ENCODE data around the gene GOLGA6L2.

GOLGA6L2 gene, protein sequence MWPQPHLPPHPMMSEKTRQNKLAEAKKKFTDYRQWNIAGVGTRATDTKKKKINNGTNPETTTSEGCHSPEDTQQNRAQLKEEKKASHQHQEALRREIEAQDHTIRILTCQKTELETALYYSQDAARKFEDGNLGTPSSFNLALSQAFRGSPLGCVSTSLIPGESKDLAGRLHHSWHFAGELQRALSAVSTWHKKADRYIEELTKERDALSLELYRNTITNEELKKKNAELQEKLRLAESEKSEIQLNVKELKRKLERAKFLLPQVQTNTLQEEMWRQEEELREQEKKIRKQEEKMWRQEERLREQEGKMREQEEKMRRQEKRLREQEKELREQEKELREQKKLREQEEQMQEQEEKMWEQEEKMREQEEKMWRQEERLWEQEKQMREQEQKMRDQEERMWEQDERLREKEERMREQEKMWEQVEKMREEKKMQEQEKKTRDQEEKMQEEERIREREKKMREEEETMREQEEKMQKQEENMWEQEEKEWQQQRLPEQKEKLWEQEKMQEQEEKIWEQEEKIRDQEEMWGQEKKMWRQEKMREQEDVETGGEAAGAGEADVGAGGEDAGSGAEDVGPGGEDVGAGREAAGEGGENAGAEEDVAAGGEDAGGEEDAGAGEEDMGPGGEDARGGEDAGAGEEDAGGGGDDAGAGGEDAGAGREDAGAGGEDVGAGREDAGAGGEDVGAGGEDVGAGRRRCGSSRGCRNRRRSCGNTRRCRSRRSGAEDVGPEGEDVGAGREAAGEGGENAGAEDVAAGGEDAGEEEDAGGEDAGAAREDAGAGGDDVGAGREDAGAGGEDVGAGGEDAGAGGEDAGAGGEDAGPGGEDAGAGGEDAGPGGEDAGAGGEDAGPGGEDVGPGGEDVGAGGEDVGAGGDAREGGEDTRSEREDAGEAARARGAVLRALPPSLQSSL

DNA sequence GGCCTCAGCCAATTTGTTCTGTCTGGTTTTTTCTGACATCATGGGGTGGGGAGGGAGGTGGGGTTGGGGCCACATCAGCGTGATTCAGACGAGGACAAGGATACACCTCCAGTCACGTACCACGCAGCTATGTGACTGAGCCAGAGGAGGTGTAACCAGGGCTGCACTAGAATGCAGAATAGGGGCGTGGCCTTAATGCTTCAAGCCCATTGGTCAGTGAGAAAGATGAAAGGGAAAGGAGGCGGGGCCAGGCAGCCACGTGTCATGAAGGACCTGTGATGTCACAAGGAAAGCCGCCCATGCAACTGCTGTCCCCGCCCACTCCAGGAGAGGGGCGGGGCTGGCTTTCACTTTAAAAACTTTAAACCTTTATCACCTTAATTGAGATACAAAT is at the start of gene GOLGA6L2:
TSS of gene GOLGA6L2 (minus strand) at position 137 of the 394 bp plus-strand sequence. CDS start at position 75, 62 bp downstream.
- no peaks in the 10 kb centered on the region for H3K9me3 ChIP-seq (ENCODE audit: control insufficient read depth in 1 of 2, low read length in 2 of 2)
- no peaks in the 10 kb centered on the region for H3K36me3 ChIP-seq (ENCODE audit: control insufficient read depth in 1 of 2, insufficient read depth in 2 of 2, low read length in 2 of 2)
- H3K27ac ChIP-seq (ENCODE audit: low read depth, low read length), result no peak within 1 kb of the TSS

DNA sequence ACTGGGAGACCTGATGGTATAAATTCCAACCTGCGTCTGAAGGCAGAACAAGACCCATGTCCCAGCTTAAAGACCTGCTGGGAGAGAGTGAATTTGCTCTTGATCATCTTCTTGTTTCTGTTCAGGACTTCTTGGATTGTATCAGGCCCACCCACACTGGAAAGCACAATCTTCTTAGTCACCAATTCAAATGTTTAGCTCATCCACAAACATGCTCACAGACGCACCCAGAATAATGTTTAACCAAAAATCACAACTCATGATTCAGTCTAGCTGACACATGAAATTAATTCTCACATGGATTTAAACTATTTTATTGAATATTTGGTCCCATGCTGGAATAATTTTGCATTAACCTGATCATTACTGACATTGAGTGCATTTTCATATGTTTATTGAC is 37.8 kb upstream of the GOLGA6L2 start:
- H3K9me3 ChIP-seq (ENCODE audit: control insufficient read depth in 1 of 2, low read length in 2 of 2), result no peaks in the 10 kb centered on the region
- H3K4me3 ChIP-seq (ENCODE audit: low read depth in 1 of 2, low read length in 2 of 2), result no peak overlapping the region
- no peaks in the 10 kb centered on the region for H3K36me3 ChIP-seq (ENCODE audit: control insufficient read depth in 1 of 2, insufficient read depth in 2 of 2, low read length in 2 of 2)
- H3K27me3 ChIP-seq (ENCODE audit: control insufficient read depth in 1 of 2, insufficient read depth in 2 of 2, low read length in 2 of 2), result no peaks in the 10 kb centered on the region
- no peak overlapping the region for H3K27ac ChIP-seq (ENCODE audit: low read depth, low read length)
- H3K9ac ChIP-seq (ENCODE audit: low read depth in 1 of 2, low read length in 2 of 2), result no peak overlapping the region
- no peaks in the 10 kb centered on the region for H3K4me1 ChIP-seq (ENCODE audit: control insufficient read depth in 1 of 2, insufficient read depth in 2 of 2, low read length in 2 of 2)

More for the DNA sequence above, at the start of gene GOLGA6L2:
- Histone ChIP-seq H3K27me3 (ENCODE audit: control insufficient read depth in 1 of 2, insufficient read depth in 2 of 2, low read length in 2 of 2) (no peaks in the 10 kb centered on the region), H3K4me1 (ENCODE audit: control insufficient read depth in 1 of 2, insufficient read depth in 2 of 2, low read length in 2 of 2) (no peaks in the 10 kb centered on the region), H3K9ac (ENCODE audit: low read depth in 1 of 2, low read length in 2 of 2) (no peak within 1 kb of the TSS), H3K4me3 (ENCODE audit: low read depth in 1 of 2, low read length in 2 of 2) (no peak within 1 kb of the TSS)

DNA sequence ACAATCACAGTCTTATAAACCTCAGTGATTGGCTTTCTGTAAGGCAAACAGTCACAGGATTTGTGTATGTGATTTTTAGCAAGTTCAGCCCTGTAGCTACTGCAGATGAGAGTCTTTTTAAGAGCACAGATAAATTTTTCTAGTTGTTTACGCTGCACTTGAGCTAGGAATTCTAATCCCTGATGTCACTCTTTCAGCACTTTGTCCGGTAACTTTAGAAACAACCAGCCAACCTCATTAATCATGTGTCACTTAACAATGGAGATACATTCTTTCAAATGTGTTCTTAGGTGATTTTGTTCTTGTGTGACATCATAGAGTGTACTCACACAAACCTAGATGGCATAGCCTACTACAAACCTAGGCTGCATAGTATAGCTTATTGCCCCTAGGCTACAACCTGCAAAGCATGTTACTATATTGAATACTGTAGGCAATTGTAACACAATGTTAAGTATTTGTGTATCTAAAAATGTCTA is 36.8 kb upstream of the GOLGA6L2 start:
- no peaks in the 10 kb centered on the region for H3K9me3 ChIP-seq (ENCODE audit: control insufficient read depth in 1 of 2, low read length in 2 of 2)
- no peak overlapping the region for H3K9ac ChIP-seq (ENCODE audit: low read depth in 1 of 2, low read length in 2 of 2)
- H3K36me3 ChIP-seq (ENCODE audit: control insufficient read depth in 1 of 2, insufficient read depth in 2 of 2, low read length in 2 of 2), result no peaks in the 10 kb centered on the region
- no peaks in the 10 kb centered on the region for H3K4me1 ChIP-seq (ENCODE audit: control insufficient read depth in 1 of 2, insufficient read depth in 2 of 2, low read length in 2 of 2)
- no peak overlapping the region for H3K4me3 ChIP-seq (ENCODE audit: low read depth in 1 of 2, low read length in 2 of 2)
- H3K27me3 ChIP-seq (ENCODE audit: control insufficient read depth in 1 of 2, insufficient read depth in 2 of 2, low read length in 2 of 2), result no peaks in the 10 kb centered on the region
- no peak overlapping the region for H3K27ac ChIP-seq (ENCODE audit: low read depth, low read length)

- Histone ChIP-seq H3K27me3 (ENCODE audit: control insufficient read depth in 1 of 2, insufficient read depth in 2 of 2, low read length in 2 of 2) (no peaks in the 10 kb centered on the region), H3K9me3 (ENCODE audit: control insufficient read depth in 1 of 2, low read length in 2 of 2) (no peaks in the 10 kb centered on the region), H3K9ac (ENCODE audit: low read depth in 1 of 2, low read length in 2 of 2) (no peak overlapping the region), H3K4me1 (ENCODE audit: control insufficient read depth in 1 of 2, insufficient read depth in 2 of 2, low read length in 2 of 2) (no peaks in the 10 kb centered on the region), H3K36me3 (ENCODE audit: control insufficient read depth in 1 of 2, insufficient read depth in 2 of 2, low read length in 2 of 2) (no peaks in the 10 kb centered on the region), H3K27ac (ENCODE audit: low read depth, low read length) (no peak overlapping the region), H3K4me3 (ENCODE audit: low read depth in 1 of 2, low read length in 2 of 2) (no peak overlapping the region)
Observed at GRCh38 chr15:23482764-23483489, 35.9 kb upstream of the GOLGA6L2 start.

- H3K4me1 ChIP-seq (ENCODE audit: control insufficient read depth in 1 of 2, insufficient read depth in 2 of 2, low read length in 2 of 2), result no peaks in the 10 kb centered on the region
- no peak overlapping the region for H3K4me3 ChIP-seq (ENCODE audit: low read depth in 1 of 2, low read length in 2 of 2)
- H3K27me3 ChIP-seq (ENCODE audit: control insufficient read depth in 1 of 2, insufficient read depth in 2 of 2, low read length in 2 of 2), result no peaks in the 10 kb centered on the region
- H3K36me3 ChIP-seq (ENCODE audit: control insufficient read depth in 1 of 2, insufficient read depth in 2 of 2, low read length in 2 of 2), result no peaks in the 10 kb centered on the region
- H3K9ac ChIP-seq (ENCODE audit: low read depth in 1 of 2, low read length in 2 of 2), result no peak overlapping the region
- no peak overlapping the region for H3K27ac ChIP-seq (ENCODE audit: low read depth, low read length)
- no peaks in the 10 kb centered on the region for H3K9me3 ChIP-seq (ENCODE audit: control insufficient read depth in 1 of 2, low read length in 2 of 2)
Observed at GRCh38 chr15:23482228-23482627, 35.2 kb upstream of the GOLGA6L2 start.

DNA sequence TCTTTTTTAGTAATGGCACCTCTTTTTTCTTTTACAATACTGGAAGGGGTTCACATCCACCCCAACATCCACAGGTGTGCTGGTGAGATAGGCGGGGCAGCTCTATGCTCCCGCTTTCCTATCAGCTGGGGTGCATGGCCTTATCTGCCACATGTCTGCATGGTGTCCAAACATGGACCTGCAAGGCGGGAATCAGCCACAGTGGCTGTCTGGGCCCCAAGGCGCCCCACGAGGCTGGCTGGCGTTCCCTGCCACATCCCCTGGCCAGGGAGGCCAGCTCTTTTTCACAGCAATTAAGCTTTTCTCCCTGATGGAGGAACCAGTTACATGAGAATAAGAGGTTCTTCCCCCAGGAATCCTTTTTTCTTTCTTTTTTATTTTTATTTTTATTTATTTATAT is 30.9 kb upstream of the GOLGA6L2 start:
- Histone ChIP-seq H3K36me3 (ENCODE audit: control insufficient read depth in 1 of 2, insufficient read depth in 2 of 2, low read length in 2 of 2) (no peaks in the 10 kb centered on the region), H3K9me3 (ENCODE audit: control insufficient read depth in 1 of 2, low read length in 2 of 2) (no peaks in the 10 kb centered on the region), H3K4me3 (ENCODE audit: low read depth in 1 of 2, low read length in 2 of 2) (no peak overlapping the region)

DNA sequence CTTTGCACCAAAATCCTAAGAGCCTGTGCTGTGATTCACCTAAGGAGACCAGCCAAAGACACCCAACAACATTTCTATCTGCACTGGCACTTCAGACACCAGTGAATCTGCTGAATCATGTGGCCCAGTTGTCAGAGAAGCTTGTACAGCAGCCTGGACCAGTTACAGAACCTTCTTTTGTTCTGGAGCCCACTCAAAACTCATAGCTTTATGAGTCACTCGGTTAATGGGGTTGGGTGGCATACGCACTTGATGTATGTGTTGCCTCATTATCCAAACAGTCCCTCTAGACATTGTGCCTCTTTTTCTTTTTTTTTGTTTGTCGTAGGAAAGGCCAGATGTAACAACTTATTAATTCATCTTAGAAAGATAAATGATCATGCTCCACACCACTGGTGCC is 25.6 kb upstream of the GOLGA6L2 start:
- Histone ChIP-seq H3K27me3 (ENCODE audit: control insufficient read depth in 1 of 2, insufficient read depth in 2 of 2, low read length in 2 of 2) (no peaks in the 10 kb centered on the region), H3K4me3 (ENCODE audit: low read depth in 1 of 2, low read length in 2 of 2) (no peak overlapping the region), H3K36me3 (ENCODE audit: control insufficient read depth in 1 of 2, insufficient read depth in 2 of 2, low read length in 2 of 2) (no peaks in the 10 kb centered on the region), H3K27ac (ENCODE audit: low read depth, low read length) (no peak overlapping the region), H3K9ac (ENCODE audit: low read depth in 1 of 2, low read length in 2 of 2) (no peak overlapping the region), H3K4me1 (ENCODE audit: control insufficient read depth in 1 of 2, insufficient read depth in 2 of 2, low read length in 2 of 2) (no peaks in the 10 kb centered on the region), H3K9me3 (ENCODE audit: control insufficient read depth in 1 of 2, low read length in 2 of 2) (no peaks in the 10 kb centered on the region)

More for the DNA sequence above, 30.9 kb upstream of the GOLGA6L2 start:
- H3K9ac ChIP-seq (ENCODE audit: low read depth in 1 of 2, low read length in 2 of 2), result no peak overlapping the region
- H3K27ac ChIP-seq (ENCODE audit: low read depth, low read length), result no peak overlapping the region
- no peaks in the 10 kb centered on the region for H3K27me3 ChIP-seq (ENCODE audit: control insufficient read depth in 1 of 2, insufficient read depth in 2 of 2, low read length in 2 of 2)
- H3K4me1 ChIP-seq (ENCODE audit: control insufficient read depth in 1 of 2, insufficient read depth in 2 of 2, low read length in 2 of 2), result no peaks in the 10 kb centered on the region

DNA sequence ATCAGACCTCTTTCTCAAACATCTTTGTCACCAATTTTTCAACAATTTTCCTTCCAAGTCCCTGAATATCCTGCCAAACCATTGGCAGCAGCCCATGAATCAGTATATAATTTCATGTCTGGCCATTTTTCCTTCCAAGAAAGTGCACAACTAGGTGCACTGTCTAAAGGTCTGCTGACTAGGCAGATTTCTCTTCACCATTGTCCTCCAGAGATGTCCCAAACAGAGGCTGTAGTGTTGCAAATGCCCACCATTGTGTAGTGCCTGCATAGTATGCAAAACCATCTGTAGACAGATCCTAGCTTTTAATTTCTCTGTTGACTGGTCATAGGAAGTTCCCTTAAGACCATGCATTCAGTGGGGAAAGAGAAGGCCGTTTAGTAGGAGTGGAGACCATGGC is 25.0 kb upstream of the GOLGA6L2 start:
- Histone ChIP-seq H3K9me3 (ENCODE audit: control insufficient read depth in 1 of 2, low read length in 2 of 2) (no peaks in the 10 kb centered on the region), H3K27ac (ENCODE audit: low read depth, low read length) (no peak overlapping the region), H3K27me3 (ENCODE audit: control insufficient read depth in 1 of 2, insufficient read depth in 2 of 2, low read length in 2 of 2) (no peaks in the 10 kb centered on the region), H3K9ac (ENCODE audit: low read depth in 1 of 2, low read length in 2 of 2) (no peak overlapping the region), H3K36me3 (ENCODE audit: control insufficient read depth in 1 of 2, insufficient read depth in 2 of 2, low read length in 2 of 2) (no peaks in the 10 kb centered on the region), H3K4me3 (ENCODE audit: low read depth in 1 of 2, low read length in 2 of 2) (no peak overlapping the region), H3K4me1 (ENCODE audit: control insufficient read depth in 1 of 2, insufficient read depth in 2 of 2, low read length in 2 of 2) (no peaks in the 10 kb centered on the region)

DNA sequence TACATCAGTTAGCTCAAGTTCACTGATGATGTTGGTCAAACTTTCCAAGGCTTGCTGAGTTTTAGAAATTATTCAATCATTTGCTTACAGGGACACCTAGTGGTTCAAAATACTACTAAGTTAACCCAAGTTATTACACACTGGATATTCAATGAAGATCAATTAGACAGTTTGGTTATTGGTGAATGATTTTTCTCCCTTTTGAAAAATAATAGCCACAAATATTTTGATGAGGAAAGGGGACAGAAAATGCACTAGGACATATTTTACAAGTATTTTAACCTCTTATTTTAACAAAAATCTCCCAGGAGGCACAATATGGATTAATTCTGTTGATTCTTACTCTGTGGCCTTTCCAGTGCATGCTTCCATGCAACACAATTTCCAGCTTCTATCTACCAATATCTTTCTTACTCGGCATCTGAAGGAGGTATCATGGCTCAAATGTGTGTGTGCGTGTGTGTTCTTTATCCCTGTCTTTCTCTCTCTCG is 20.1 kb upstream of the GOLGA6L2 start:
- H3K9me3 ChIP-seq (ENCODE audit: control insufficient read depth in 1 of 2, low read length in 2 of 2), result no peaks in the 10 kb centered on the region
- no peaks in the 10 kb centered on the region for H3K4me1 ChIP-seq (ENCODE audit: control insufficient read depth in 1 of 2, insufficient read depth in 2 of 2, low read length in 2 of 2)
- H3K9ac ChIP-seq (ENCODE audit: low read depth in 1 of 2, low read length in 2 of 2), result no peak overlapping the region
- no peaks in the 10 kb centered on the region for H3K27me3 ChIP-seq (ENCODE audit: control insufficient read depth in 1 of 2, insufficient read depth in 2 of 2, low read length in 2 of 2)
- H3K36me3 ChIP-seq (ENCODE audit: control insufficient read depth in 1 of 2, insufficient read depth in 2 of 2, low read length in 2 of 2), result no peaks in the 10 kb centered on the region
- no peak overlapping the region for H3K4me3 ChIP-seq (ENCODE audit: low read depth in 1 of 2, low read length in 2 of 2)
- H3K27ac ChIP-seq (ENCODE audit: low read depth, low read length), result no peak overlapping the region

Measured in duodenal mucosa (tissue), 2 donors.